ENCODE measurements around the gene LIME1. TPM values are rescaled to one million over a fixed set of nuclear protein-coding genes. Genes with fewer than 3 reads are reported as not detected.
"Not testable (repeated sequence)": the region's sequence is repeated elsewhere in the genome, so short reads cannot be mapped to it uniquely, and the experiment has no call there.

The LIME1 gene
- total RNA-seq, 1 experiment from 2014 or later = 5.8 TPM

- peak; percentile 76 for DNase-seq (ENCODE audit: low read depth)
These were observed 28.7 kb upstream of the LIME1 start, which contains the start of the genes ARFRP1 and ZGPAT for GRCh38 chr20:63707558-63708300. Gene ARFRP1, minus strand, starts transcription at chr20:63707976. Its CDS starts 885 bp downstream, at chr20:63707091. Gene ZGPAT, plus strand, starts transcription at chr20:63708039. Its CDS starts 542 bp downstream, at chr20:63708581.

- DNase-seq (ENCODE audit: low read depth) = no peak
These were observed 27.9 kb upstream of the LIME1 start for GRCh38 chr20:63708301-63709148.

GRCh38 chr20:63709149-63709527 lies 27.3 kb upstream of the LIME1 start:
- no peak for DNase-seq (ENCODE audit: low read depth)

- DNase-seq (ENCODE audit: low read depth) = no peak
These were observed 25.3 kb upstream of the LIME1 start for GRCh38 chr20:63711085-63711645.

- no peak for DNase-seq (ENCODE audit: low read depth)
These were observed 24.3 kb upstream of the LIME1 start for GRCh38 chr20:63712191-63712590.

- DNase-seq (ENCODE audit: low read depth) = no peak
These were observed 21.6 kb upstream of the LIME1 start for GRCh38 chr20:63714858-63715257.

- no peak for DNase-seq (ENCODE audit: low read depth)
These were observed 17.5 kb upstream of the LIME1 start for GRCh38 chr20:63718996-63719395.

GRCh38 chr20:63722967-63723622 lies 13.4 kb upstream of the LIME1 start:
- not testable (repeated sequence) for DNase-seq (ENCODE audit: low read depth)

- not testable (repeated sequence) for DNase-seq (ENCODE audit: low read depth)
These were observed 6.2 kb upstream of the LIME1 start for GRCh38 chr20:63730189-63730733.

GRCh38 chr20:63731410-63731809 lies 5.1 kb upstream of the LIME1 start:
- no peak for DNase-seq (ENCODE audit: low read depth)

GRCh38 chr20:63732118-63733095 lies 4.1 kb upstream of the LIME1 start:
- DNase-seq (ENCODE audit: low read depth) = no peak

GRCh38 chr20:63733117-63733516 lies 3.3 kb upstream of the LIME1 start:
- DNase-seq (ENCODE audit: low read depth) = no peak

GRCh38 chr20:63733579-63734081 lies 2.8 kb upstream of the LIME1 start:
- DNase-seq (ENCODE audit: low read depth) = no peak

GRCh38 chr20:63734111-63734945 lies 2.1 kb upstream of the LIME1 start:
- no peak for DNase-seq (ENCODE audit: low read depth)

GRCh38 chr20:63734946-63735858 lies 1.3 kb upstream of the LIME1 start:
- no peak for DNase-seq (ENCODE audit: low read depth)

GRCh38 chr20:63736893-63737694 lies 630 bp downstream of the LIME1 start:
- no peak for DNase-seq (ENCODE audit: low read depth)

- DNase-seq (ENCODE audit: low read depth) = no peak
These were observed 1.2 kb downstream of the LIME1 start for GRCh38 chr20:63737695-63737944.
